22Rv1 (cell line): ENCODE data around the gene SETDB2.

Source experiments
- H3K27ac ChIP-seq: fragments of 450-650 bp; 2 replicates; pipeline ENCODE4 v1.5.1; 2017
- ZFX ChIP-seq: fragments of 450-650 bp; IDR thresholded peaks from 2 replicates; pipeline ENCODE4 v1.6.1; 2017; ENCODE audit warnings: antibody characterized with exemption, borderline replicate concordance
- TF ChIP-seq, protein P1 (sequence below): fragments of 450-650 bp; IDR thresholded peaks from 2 replicates; pipeline ENCODE4 v1.5.1; 2017; ENCODE audit warnings: mild to moderate bottlenecking

Gene SETDB2

GRCh38 chr13:49429121-49429520 is 15.0 kb upstream of the SETDB2 start:
- no peak overlapping the region for H3K27ac ChIP-seq
- TF ChIP-seq, protein P1, sequence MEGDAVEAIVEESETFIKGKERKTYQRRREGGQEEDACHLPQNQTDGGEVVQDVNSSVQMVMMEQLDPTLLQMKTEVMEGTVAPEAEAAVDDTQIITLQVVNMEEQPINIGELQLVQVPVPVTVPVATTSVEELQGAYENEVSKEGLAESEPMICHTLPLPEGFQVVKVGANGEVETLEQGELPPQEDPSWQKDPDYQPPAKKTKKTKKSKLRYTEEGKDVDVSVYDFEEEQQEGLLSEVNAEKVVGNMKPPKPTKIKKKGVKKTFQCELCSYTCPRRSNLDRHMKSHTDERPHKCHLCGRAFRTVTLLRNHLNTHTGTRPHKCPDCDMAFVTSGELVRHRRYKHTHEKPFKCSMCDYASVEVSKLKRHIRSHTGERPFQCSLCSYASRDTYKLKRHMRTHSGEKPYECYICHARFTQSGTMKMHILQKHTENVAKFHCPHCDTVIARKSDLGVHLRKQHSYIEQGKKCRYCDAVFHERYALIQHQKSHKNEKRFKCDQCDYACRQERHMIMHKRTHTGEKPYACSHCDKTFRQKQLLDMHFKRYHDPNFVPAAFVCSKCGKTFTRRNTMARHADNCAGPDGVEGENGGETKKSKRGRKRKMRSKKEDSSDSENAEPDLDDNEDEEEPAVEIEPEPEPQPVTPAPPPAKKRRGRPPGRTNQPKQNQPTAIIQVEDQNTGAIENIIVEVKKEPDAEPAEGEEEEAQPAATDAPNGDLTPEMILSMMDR, result no peak
- TF ChIP-seq ZFX, result no peak

DNA sequence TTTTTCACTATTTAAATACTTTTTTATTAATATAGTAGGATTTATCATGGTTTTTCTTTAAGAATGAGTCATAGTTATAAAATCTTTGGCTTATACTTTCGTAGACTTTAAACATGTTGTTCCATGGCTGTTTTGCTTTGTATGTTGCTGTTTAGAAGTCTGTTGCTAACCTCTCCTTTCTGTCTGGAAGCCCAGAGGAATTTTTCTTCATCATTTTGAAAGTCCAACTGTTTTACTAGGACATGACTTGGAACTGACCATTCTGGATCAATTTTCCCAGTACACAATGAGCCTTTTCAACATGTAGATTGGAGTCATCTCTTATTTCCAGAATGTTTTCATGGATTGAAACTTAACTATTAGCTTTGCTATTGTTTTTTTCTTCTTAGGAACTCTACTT is 8.1 kb upstream of the SETDB2 start:
- H3K27ac ChIP-seq, result no peak overlapping the region
- TF ChIP-seq ZFX, result no peak
- TF ChIP-seq, protein P1, result no peak

GRCh38 chr13:49436890-49437289 is 7.2 kb upstream of the SETDB2 start:
- TF ChIP-seq, protein P1, result no peak; the same call in 1 of the 2 replicates
- TF ChIP-seq ZFX, result no peak
- no peak overlapping the region for H3K27ac ChIP-seq

DNA sequence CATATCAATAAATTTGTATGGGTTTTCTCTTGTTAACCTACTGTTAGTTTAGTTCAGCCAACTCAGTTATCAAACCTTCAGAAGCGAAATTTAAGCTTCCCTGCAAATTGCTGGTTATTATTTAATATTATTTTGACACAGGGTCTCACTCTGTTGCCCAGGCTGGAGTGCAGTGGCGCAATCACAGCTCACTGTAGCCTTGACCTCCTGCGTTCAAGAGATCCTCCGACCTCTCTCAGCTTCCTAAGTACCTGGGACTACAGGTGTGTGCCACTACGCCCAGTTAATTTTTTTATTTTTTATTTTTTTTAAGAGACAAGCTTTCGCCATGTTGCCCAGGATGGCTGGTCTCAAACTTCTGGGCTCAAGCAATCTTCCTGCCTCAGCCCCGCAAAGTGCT is 6.4 kb upstream of the SETDB2 start:
- TF ChIP-seq, protein P1, result no peak
- TF ChIP-seq ZFX, result no peak
- no peak overlapping the region for H3K27ac ChIP-seq

GRCh38 chr13:49439609-49440008 is 4.5 kb upstream of the SETDB2 start:
- H3K27ac ChIP-seq, result no peak overlapping the region
- no peak for TF ChIP-seq ZFX
- TF ChIP-seq, protein P1, result no peak

DNA sequence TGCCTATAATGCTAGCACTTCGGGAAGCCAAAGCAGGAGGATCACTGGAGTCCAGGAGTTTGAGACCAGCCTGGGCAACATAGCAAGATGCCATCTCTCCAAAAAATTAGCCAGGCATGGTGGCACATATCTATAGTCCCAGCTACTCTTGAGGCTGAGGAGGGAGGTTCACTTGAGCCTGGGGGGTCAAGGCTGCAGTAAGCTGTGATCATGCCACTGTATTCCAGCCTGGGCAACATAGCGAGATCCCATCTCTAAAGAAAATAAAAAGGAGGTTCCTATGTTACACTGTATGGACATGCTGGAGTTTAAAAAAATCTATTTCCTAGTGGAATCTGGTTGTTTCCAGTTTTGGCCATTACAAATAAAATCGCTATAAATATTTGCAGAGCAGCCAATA is 2.8 kb upstream of the SETDB2 start:
- TF ChIP-seq, protein P1, result no peak
- no peak for TF ChIP-seq ZFX
- H3K27ac ChIP-seq, result no peak overlapping the region

- TF ChIP-seq, protein P1, result no peak
- TF ChIP-seq ZFX, result no peak
- H3K27ac ChIP-seq, result no peak overlapping the region
Observed at GRCh38 chr13:49441846-49442245, 2.2 kb upstream of the SETDB2 start.
